Mucosa of descending colon (tissue), 3 donors: ENCODE measurements around the gene UIMC1. TPM values are rescaled to one million over a fixed set of nuclear protein-coding genes. Genes with fewer than 3 reads are reported as not detected.

Source experiments
- ATAC-seq: fragments of 200-7000 bp; cut with Tn5 transposase; one replicate; pipeline ENCODE4 v1.9.1; 2020; ENCODE audit warnings: mild to moderate bottlenecking, moderate library complexity
- DNase-seq, 3 donors: peaks; one replicate each; pipeline ENCODE4 v3.0.0-alpha.2; 2020
- H3K36me3 ChIP-seq: fragments of 200-600 bp; one replicate; pipeline ENCODE4 v1.8.0; 2021; ENCODE audit warnings: low read depth, mild to moderate bottlenecking
- H3K4me1 ChIP-seq: fragments of 200-600 bp; one replicate; pipeline ENCODE4 v1.8.0; 2021; ENCODE audit warnings: low read depth, mild to moderate bottlenecking
- H3K4me3 ChIP-seq: fragments of 200-600 bp; one replicate; pipeline ENCODE4 v1.8.0; 2021; ENCODE audit warnings: mild to moderate bottlenecking
- H3K9me3 ChIP-seq: fragments of 200-600 bp; one replicate; pipeline ENCODE4 v1.8.0; 2021; ENCODE audit warnings: mild to moderate bottlenecking
- intact Hi-C, 2 donors: fragments of 100-400 bp; cut with DNase I in 1 of 2; cut with micrococcal nuclease in 1 of 2; formaldehyde crosslinking; loops; one replicate each; pipeline versions ENCODE4 v1.11.0 to v1.11.1; 2022; cut with DNase I, micrococcal nuclease
- total RNA-seq, 3 donors: library from RNA; stranded (reverse); fragmentation: NEBNext Ultra II Directional in 2 of 3; extraction: Animal tissue kit (Norgen Biotek cat#: 25700) in 2 of 3; gene quantifications; one replicate each; pipeline versions ENCODE4 v1.2.1 to v1.2.4, GENCODE V29; 2021 to 2023
- TF ChIP-seq, protein P1 (sequence below): fragments of 200-600 bp; IDR thresholded peaks from one replicate; pipeline ENCODE4 v1.8.0; 2022; ENCODE audit warnings: antibody characterized with exemption, mild to moderate bottlenecking
- donor health status: DM: no; HTN: no; CAD: no; lungs with moderate emphysema.
- donor health status: DM: no; HTN: no; CAD: no.
- donor health status: DM: no; HTN: yes; CAD: no.

UIMC1 gene
- total RNA-seq, 3 donors from 2014 or later: 30.7 to 57.8 (median 33.3) TPM

DNA sequence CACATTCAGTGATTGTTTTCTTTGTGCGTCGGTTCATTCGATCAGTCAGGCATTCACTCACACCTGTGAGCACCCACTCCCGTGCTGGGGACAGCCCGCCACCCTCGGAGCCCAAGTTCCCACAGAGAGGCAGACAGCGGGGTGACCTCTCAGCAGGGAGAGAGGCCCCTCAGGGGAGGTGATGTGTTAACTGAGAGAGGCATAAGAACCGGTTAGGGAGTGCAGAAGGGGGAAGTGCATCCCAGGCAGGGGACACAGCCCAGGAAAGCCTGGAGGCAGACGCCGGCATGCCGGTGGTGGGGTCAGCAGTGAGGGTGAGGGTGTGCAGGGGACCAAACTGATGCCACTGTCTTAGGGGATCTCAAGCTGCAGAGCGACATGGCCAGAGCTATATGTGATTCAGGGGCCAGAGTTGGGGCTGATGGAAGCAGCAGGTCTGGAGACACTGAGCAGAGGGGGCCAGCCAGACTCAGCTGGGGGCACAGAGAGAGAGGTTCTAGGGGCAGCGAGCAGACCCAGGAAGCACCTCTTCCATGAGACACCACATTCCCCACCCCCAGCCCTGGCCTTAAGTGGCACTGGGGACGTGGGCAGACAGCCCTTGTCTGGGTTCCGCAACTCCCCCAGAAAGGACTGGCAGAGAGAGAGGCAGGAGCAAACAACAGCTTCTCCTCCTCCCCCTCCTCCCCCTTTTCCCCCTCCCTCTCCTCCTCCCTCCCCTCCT lies 143.4 kb downstream of the UIMC1 start:
- DNase-seq (no peak), ATAC-seq (no peak)
- Histone ChIP-seq H3K9me3 (no peaks in the 10 kb centered on the region), H3K36me3 (no peaks in the 10 kb centered on the region), H3K4me3 (no peak overlapping the region), H3K4me1 (no peaks in the 10 kb centered on the region)
- intact Hi-C loops: no loop called here
- TF ChIP-seq, protein P1, sequence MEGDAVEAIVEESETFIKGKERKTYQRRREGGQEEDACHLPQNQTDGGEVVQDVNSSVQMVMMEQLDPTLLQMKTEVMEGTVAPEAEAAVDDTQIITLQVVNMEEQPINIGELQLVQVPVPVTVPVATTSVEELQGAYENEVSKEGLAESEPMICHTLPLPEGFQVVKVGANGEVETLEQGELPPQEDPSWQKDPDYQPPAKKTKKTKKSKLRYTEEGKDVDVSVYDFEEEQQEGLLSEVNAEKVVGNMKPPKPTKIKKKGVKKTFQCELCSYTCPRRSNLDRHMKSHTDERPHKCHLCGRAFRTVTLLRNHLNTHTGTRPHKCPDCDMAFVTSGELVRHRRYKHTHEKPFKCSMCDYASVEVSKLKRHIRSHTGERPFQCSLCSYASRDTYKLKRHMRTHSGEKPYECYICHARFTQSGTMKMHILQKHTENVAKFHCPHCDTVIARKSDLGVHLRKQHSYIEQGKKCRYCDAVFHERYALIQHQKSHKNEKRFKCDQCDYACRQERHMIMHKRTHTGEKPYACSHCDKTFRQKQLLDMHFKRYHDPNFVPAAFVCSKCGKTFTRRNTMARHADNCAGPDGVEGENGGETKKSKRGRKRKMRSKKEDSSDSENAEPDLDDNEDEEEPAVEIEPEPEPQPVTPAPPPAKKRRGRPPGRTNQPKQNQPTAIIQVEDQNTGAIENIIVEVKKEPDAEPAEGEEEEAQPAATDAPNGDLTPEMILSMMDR: no peak

DNA sequence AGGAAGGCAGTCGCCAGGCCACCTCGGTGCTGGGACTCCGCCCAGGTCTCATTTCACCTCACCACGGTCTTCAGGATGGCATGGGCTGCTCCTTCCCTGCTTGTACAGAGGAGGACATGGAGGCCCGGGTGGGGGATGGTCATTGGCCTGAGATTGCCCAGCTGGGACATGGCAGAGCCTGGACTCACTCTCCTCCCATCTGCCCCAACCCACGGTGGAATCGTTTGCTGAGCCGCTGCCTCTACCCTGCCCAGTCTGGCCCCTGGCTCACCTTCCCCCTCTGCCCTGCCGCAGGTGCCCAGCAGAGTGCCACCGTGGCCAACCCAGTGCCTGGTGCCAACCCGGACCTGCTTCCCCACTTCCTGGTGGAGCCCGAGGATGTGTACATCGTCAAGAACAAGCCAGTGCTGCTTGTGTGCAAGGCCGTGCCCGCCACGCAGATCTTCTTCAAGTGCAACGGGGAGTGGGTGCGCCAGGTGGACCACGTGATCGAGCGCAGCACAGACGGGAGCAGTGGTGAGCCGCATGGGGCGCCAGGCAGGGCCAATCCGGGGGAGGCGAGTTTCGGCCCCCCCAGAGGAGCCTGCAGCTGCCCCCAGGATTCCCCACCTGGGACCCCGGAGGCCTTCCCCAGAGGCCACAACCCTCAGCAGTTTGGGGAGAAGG lies 144.1 kb downstream of the UIMC1 start:
- intact Hi-C loops: no loop called here
- Histone ChIP-seq H3K9me3 (no peaks in the 10 kb centered on the region), H3K36me3 (no peaks in the 10 kb centered on the region), H3K4me1 (no peaks in the 10 kb centered on the region), H3K4me3 (no peak overlapping the region)
- TF ChIP-seq, protein P1: no peak
- DNase-seq (no peak), ATAC-seq (no peak)

DNA sequence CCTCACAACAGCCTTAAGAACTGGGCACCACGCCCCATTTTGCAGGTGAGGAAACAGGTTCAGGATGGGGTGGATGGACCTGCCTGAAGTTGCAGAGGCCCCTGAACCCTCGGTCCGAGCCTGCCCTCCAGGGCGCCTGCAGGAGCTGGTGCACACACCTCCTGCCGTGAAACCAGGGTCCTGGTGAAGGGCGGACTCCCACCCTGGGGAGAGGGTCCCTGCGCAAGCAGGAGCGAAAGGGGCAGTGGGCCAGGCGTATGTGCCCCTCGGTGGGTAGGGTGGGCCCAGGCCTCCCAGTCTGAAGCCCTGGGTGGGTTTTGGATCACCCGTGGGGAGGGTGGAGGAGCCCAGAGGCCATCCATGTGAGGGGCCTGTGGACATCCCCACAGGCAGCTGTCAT lies 145.3 kb downstream of the UIMC1 start:
- H3K4me1 ChIP-seq: no peaks in the 10 kb centered on the region
- DNase-seq: no peak
- intact Hi-C loops: no loop called here
- TF ChIP-seq, protein P1: no peak
- no peaks in the 10 kb centered on the region for H3K36me3 ChIP-seq
- ATAC-seq: no peak
- H3K4me3 ChIP-seq: no peak overlapping the region
- H3K9me3 ChIP-seq: no peaks in the 10 kb centered on the region

DNA sequence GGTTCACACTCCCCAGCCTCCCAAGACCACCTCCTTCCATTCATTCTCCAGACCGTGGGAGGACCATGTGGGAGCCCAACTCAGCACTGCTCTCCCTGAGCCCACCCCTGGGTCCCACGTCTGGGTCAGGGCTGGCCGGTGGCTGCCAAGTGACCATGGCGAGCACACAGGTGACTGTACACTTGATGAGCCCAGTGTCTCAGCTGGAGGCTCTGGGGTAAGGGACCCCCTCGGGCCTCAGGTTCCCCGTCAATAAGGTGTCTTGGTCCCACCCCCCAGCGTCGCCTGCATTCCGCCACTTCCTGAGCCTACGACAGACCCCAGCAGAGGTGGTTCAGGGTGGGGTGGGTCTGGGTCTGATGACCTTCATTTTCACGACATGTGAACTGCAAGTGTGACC lies 146.2 kb downstream of the UIMC1 start:
- TF ChIP-seq, protein P1: no peak
- Histone ChIP-seq H3K4me3 (no peak overlapping the region), H3K4me1 (no peaks in the 10 kb centered on the region), H3K9me3 (no peaks in the 10 kb centered on the region), H3K36me3 (no peaks in the 10 kb centered on the region)
- DNase-seq (no peak), ATAC-seq (no peak)
- intact Hi-C loops: no loop called here

DNA sequence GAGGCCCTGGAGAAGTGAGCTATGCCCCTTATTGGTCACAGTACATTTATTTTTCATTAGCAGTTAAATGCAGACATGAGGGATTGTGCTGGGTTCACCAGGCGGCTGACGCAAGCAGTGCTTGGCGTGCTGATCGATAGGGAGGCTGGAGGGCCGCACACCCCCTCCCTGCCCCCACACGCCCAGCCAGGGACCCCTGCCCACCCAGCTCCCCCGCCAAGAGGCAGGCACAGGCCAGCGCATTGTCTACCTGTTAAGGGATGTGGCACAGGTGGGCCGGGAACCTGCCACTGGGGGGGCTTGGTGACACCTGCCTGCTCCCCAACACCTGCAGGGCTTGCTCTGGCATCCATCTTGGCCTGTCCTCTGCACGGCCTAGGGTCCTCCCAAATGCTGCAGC lies 146.7 kb downstream of the UIMC1 start:
- DNase-seq (no peak), ATAC-seq (no peak)
- TF ChIP-seq, protein P1: no peak
- H3K4me3 ChIP-seq: no peak overlapping the region
- intact Hi-C loops: no loop called here
- no peaks in the 10 kb centered on the region for H3K36me3 ChIP-seq
- H3K4me1 ChIP-seq: no peaks in the 10 kb centered on the region
- no peaks in the 10 kb centered on the region for H3K9me3 ChIP-seq
